GM19193 (cell line): Measurements from ENCODE around the gene COMMD1.

Experiments used
- POLR2A ChIP-seq: IDR thresholded peaks from 4 replicates; pipeline ENCODE4 v1.6.1; 2011; ENCODE audit not compliant: insufficient read depth, insufficient read length; ENCODE audit errors: extremely low read depth

COMMD1 gene

GRCh38 chr2:61905372-61906185, at the start of gene COMMD1:
TSS of gene COMMD1 (plus strand) at chr2:61905674. CDS start at chr2:61905679, 5 bp downstream.
- TF ChIP-seq POLR2A: peak; percentile 94

GRCh38 chr2:61857224-61857623, 48.2 kb upstream of the COMMD1 start:
- no peak for TF ChIP-seq POLR2A

GRCh38 chr2:61862085-61862484, 43.4 kb upstream of the COMMD1 start:
- TF ChIP-seq POLR2A: no peak

GRCh38 chr2:61876400-61876799, 29.1 kb upstream of the COMMD1 start:
- TF ChIP-seq POLR2A: no peak

- TF ChIP-seq POLR2A: no peak
These were observed 27.8 kb upstream of the COMMD1 start for GRCh38 chr2:61877571-61878245.

GRCh38 chr2:61878761-61879160, 26.7 kb upstream of the COMMD1 start:
- TF ChIP-seq POLR2A: no peak

GRCh38 chr2:61882850-61883249, 22.6 kb upstream of the COMMD1 start:
- no peak for TF ChIP-seq POLR2A

GRCh38 chr2:61885896-61886603, 19.4 kb upstream of the COMMD1 start:
- no peak for TF ChIP-seq POLR2A

GRCh38 chr2:61887717-61888266, 17.7 kb upstream of the COMMD1 start:
- no peak for TF ChIP-seq POLR2A

- peak; percentile 96 for TF ChIP-seq POLR2A
These were observed 17.0 kb upstream of the COMMD1 start, which contains the start of gene CCT4 for GRCh38 chr2:61888267-61889055. TSS of gene CCT4 (minus strand) at chr2:61888656. CDS start at chr2:61888507, 149 bp downstream.

- TF ChIP-seq POLR2A: no peak
These were observed 6.7 kb upstream of the COMMD1 start for GRCh38 chr2:61898810-61899209.

GRCh38 chr2:61900281-61900680, 5.2 kb upstream of the COMMD1 start:
- TF ChIP-seq POLR2A: no peak

- no peak for TF ChIP-seq POLR2A
These were observed 654 bp downstream of the COMMD1 start for GRCh38 chr2:61906186-61906470.

GRCh38 chr2:61909116-61909515, 3.6 kb downstream of the COMMD1 start:
- TF ChIP-seq POLR2A: no peak
